GM18502 (cell line): Measurements from ENCODE around the gene NAT14.

Experiments
- ATAC-seq: cut with Tn5 transposase; IDR thresholded peaks from one replicate; pipeline ENCODE4 v1.9.1; 2021; ENCODE audit warnings: mild to moderate bottlenecking; ENCODE audit not compliant: unreplicated experiment, poor library complexity

The NAT14 gene

DNA sequence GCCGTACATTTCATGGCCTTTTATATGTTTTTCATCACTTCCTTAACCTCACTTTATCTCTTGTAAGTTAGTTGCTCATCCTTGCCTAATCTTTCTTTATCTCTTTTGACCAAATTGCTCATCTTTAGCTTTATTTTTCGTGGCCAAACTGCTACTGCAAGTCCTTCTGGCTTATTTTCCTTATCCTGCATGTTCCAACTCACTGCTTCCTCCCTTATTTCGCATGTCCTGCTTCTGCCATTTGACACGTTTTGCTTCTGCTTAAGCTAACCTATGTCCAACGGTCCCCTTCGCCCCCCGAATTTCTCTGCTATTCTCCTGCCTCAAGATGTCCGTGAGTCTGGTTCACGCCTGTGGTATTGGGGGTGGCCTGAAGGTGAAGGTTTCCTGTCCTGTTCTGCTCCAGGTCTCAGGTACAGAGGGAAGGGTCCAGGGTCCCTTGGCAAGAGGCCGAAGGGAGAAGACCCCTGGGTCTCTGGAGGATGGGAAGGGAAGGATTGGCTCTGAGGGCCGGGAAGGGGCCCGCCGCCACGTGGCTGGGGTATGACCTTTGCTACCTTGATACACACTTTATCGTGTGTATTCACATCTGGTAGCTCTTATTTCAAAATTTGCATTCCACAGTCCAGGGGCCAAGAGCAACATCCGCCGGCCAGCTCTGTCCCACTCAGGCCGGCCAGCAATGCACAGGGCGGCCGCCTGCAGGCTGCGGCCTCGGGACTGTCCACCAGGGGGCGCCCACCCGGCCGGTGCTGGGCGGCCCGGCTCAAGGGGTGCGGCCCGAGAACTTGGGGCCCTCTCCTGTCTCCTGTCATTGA lies 17.5 kb upstream of the NAT14 start:
- peak; percentile 60 for ATAC-seq

DNA sequence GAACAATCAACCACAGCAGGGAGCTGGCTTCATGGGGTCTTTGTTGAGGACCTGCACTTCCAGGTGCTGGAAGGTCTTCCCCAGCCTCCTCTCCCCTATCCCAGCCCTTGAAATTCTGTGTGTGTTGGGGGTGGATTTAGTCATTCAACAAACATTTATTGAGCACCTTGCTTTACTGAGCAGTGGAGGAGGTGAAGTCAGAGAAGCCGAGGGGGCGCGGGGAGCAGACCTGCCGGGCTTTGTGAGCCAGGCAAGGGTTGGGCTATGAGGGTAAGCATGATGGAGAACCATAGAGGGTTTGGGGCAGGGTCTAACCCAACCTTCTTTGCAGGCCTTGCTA lies 17.0 kb upstream of the NAT14 start:
- ATAC-seq = no peak

DNA sequence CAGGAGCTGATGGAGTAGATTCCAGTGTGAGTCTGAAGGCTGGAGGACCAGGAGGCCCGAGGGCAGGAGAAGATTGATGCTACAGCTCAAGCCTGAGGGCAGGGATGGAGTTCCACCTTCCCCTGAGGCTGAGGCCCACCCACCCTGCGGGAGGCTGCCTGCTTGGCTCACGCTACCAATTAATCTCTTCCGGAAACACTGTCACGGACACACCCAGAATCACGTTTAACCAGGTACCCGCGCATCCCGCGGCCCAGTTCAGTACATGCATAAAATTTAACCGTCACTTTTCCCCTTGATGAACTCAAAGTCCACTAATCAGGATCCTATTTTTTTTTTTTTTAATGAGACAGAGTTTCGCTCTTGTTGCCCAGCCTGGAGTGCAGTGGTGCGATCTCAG lies 13.7 kb upstream of the NAT14 start:
- no peak for ATAC-seq

DNA sequence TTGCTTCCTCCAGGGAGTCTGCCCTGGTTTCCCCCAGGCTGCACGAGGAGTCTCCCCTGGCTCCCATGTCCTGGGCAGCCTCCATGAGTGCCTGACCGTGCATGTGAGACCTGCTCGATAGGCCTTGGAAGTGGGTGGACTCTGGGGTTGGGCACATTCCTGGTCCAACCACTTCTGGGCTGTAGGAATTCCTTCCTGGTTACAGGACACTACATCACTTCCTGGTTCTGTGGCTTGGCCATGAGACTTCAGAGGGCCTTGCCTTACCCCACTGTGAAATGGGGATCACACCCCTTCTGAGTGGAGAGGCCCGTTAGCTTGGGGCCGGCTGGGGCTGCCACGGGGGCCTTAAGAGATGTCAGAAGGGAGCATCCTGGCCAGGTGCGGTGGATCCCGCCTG lies 12.5 kb upstream of the NAT14 start:
- no peak for ATAC-seq

DNA sequence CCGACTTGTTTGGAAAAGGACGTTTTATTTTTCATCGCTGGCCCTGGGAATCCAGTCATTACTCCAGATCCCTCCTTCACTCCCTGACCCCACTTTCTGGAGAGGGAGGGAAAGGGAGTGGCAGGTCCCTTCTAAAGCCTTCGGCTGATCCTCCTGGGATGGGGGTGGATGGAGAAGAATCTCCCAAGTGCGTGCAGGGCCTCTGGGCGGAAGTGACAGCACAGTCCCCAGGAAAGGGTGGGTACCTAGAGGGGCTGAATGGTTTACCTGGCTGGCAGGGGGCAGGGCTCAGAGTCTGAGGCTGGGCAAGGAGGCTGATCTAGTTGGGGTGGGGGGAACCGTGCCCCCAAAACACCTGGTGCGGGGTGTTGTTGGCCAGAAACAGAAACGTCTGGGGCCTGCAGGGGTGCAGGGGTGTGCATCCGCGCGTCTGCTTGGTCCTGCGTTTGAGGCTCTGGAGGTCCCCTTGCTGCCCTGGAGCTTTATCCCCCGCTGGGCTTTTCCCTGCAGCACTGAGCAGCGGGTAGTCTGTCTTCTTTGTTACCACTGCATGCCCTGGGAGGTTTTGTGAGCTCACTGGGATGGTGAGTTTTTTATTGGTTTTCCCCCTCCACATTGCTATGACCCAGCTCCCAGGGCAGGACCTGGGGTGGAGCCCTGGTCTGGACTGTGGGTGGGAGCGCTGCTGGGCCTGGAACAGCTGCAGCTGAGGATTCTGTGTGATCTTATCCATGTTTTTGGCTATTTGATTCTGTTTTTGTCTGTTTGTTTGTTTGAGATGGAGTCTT lies 11.6 kb upstream of the NAT14 start:
- no peak for ATAC-seq

DNA sequence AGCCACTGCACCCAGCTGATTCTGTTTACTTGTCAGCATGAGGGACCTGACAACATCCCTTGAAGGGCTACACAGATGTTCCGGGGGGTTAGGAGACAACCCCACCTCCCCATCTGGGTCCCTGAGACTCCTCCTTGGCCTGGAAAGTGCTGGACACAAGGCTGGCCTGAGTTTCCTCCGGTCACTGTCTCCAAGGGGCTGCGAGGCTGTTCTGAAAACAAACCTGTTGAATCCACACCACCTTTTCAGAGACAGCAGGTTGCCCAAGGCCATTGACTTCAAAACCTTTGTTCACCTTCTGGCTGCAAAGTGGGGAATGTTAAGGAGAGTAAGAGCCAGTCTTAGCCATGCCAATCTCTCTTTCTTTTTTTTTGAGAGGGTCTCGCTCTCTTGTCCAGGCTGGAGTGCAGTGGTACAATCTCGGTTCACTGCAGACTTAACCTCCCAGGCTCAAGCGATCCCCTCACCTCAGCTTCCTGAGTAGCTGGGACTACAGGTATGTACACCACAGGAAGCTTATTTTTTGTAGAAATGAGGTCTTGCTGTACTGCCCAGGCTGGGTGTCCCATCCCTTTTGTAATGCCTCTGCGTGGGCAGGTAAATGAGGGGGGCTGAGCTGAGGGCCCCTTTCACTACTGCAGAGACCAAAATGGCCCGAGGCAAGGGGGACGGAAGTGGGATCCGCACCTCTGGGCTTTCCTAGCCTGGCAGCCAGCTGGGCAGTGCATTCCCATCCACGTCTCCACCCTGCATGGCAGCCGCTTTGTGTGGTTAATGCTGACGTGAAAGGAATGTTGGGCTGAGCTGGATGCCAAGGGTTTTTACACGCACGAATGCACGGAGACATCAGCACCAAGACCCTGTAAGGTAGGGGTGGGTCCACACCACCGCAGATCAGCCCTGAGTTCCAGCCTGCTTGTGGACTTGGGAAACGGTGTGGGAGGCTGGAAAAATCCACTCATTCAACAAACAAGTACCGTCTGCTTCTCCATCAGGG lies 10.4 kb upstream of the NAT14 start:
- no peak for ATAC-seq

DNA sequence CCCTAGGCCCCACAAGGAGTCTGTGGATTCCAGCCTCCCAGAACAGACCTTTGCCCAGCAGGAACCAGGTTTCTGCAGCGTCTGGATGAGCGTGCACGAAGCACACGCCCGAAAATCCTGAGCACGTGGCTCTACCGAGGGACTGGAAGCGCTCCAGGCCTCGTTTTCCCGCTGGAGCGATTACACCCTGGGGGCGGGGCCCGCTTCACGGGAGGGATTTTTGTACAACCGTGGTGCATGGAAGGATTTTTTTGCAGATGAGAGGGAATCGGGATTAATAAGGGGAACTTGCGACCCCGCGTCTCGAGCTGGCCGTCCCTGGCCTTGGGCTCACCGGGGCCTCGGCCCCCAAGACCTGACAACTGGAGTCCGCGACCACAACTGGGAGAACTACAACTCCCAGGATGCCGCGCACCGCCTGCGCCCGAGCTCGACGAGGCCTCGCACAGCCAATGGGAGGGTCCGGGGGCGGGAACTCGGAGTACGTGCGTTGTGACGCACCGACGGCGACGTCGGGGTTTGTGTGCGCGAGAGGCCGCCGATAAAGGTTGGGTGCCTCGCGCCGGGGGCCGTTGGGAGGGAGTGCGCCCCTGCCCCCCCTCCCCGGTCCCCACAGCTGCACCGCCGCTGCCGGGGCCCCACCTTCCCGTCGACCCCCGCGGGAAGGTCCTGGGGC lies 8.8 kb upstream of the NAT14 start, which contains the start of gene ZNF628:
Gene ZNF628, plus strand, starts transcription at position 518 of the 676 bp plus-strand sequence. CDS start 3,294 bp downstream, outside the sequence.
- ATAC-seq = peak; percentile 90

DNA sequence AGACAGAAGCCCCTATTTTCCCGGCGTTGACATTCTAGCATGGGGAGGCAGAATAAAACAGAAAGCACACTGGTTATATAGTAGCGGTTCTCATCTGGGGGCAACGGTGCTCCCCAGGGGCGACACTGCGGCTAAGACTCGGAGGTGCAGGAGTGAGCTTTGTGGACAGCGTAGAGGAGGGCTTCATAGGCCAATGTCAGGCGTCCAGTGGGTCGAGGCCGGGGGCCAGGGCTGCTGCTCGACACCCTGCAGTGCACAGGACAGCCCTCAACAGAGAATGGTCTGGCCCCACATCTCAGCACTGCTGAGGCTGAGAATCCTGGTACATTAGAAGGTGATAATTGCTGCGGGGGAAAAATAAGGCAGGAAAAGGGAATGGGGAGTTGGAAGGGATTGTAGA lies 7.1 kb upstream of the NAT14 start:
- no peak for ATAC-seq

DNA sequence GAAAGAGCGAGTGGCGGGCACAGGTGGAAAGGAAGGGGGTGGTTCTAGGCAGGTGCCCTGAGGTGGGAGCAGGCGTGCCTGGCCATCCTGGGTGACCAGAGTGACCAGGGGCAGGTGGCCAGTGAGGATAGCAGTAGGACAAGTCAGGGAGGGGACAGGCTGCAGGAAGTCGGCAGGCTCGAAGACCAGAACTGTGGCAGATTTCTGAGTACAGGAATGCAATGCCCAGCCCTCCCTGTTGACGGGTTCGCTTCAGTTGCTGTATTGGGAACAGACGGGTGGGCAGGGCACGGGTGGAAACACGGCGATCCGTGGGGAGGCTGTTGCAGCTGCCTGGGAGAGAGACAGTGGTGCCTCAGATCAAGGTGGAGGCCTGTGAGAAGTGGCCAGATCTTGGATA lies 6.6 kb upstream of the NAT14 start:
- ATAC-seq = no peak

DNA sequence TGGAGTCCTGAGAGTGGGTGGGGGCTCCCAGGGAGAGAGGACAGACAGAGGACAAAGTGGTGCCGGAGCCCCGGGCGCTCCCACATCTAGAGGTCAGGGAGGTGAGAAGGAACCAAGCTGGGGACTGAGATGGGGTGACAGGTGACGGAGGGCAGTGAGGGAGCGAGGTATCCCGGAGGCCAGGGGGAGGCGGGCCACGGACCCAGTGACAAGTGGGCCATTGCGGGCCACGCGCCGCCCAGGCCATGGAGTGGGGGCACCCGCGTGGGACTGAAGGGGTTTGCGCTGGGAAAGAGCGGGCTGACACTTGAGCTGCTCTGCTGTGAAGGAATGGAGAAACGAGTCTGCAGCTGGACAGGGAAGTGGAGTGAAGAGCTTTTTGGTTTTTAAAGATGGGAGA lies 5.9 kb upstream of the NAT14 start:
- no peak for ATAC-seq

DNA sequence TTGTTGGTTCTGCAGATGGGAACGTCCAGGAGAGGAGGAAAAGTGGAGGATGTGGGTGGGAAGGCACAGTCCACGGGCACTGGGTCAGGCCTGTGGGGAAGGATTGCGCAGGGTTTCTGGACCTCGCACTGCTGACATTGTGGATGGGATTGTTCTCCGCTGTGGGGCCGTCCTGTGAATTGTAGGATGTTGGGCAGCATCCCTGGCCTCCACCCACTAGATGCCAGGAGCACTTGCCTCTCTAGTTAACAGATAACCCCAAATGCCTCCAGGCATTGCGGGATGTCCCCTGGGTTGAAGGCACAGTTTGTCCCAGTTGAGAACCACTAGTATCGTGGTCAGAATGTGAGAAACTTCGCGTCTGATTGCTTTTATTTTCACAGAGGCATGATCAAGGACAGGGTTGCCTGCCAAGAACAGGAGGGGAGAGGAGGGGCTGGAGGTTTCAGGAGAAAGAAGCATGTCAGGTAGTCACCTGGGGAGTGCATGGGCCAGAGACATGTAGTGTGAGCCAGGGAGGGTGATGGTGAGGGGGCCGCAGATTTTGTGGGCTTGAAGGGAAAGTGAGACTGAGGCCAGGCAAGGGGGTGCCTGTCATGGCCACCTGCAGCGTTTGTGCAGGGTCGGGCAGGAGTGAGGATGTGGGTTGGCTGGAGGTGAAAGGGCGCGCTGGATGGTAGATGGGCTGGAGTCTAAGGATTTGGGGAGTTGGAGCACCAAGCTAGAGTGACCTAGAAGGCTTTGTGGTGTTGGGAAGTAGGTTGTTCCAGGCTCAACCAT lies 5.3 kb upstream of the NAT14 start:
- ATAC-seq = no peak

DNA sequence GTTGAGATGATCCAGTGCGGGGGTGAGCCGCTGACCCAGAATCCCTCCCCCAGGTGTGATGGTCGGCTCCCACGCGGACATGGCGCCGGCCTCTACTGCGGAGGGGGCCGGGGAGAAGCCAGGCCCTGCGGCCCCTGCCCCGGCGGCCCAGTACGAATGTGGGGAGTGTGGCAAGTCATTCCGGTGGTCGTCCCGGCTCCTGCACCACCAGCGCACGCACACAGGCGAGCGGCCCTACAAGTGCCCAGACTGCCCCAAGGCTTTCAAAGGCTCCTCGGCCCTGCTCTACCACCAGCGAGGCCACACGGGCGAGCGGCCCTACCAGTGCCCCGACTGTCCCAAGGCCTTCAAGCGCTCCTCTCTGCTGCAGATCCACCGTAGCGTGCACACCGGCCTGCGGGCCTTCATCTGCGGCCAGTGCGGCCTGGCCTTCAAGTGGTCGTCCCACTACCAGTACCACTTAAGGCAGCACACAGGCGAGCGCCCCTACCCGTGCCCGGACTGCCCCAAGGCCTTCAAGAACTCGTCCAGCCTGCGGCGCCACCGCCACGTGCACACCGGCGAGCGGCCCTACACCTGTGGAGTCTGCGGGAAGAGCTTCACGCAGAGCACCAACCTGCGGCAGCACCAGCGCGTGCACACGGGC lies 3.7 kb upstream of the NAT14 start:
- no peak for ATAC-seq

DNA sequence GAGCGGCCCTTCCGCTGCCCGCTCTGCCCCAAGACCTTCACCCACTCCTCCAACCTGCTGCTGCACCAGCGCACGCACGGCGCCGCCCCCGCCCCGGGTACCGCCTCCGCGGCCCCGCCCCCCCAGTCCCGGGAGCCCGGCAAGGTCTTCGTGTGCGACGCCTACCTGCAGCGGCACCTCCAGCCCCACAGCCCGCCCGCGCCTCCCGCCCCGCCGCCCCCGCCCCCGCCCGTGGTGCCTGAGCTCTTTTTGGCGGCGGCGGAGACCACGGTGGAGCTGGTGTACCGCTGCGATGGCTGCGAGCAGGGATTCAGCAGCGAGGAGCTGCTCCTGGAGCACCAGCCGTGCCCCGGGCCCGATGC lies 3.2 kb upstream of the NAT14 start:
- ATAC-seq = no peak

DNA sequence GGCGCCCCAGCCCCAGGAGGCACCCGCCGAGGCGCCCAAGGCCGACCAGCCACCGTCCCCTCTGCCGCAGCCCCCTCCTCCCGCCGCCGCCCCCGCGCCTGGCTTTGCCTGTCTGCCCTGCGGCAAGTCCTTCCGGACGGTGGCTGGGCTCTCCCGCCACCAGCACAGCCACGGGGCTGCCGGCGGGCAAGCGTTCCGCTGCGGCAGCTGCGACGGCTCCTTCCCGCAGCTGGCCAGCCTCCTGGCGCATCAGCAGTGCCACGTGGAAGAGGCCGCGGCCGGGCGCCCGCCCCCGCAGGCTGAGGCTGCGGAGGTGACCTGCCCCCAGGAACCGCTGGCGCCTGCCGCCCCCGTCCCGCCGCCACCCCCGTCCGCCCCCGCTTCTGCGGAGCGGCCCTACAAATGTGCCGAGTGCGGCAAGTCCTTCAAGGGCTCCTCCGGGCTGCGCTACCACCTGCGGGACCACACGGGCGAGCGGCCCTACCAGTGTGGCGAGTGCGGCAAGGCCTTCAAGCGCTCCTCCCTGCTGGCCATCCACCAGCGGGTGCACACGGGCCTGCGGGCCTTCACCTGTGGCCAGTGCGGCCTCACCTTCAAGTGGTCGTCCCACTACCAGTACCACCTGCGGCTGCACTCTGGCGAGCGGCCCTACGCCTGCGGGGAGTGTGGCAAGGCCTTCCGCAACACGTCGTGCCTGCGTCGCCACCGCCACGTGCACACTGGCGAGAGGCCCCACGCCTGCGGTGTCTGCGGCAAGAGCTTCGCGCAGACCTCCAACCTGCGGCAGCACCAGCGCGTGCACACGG lies 2.6 kb upstream of the NAT14 start:
- ATAC-seq = no peak

DNA sequence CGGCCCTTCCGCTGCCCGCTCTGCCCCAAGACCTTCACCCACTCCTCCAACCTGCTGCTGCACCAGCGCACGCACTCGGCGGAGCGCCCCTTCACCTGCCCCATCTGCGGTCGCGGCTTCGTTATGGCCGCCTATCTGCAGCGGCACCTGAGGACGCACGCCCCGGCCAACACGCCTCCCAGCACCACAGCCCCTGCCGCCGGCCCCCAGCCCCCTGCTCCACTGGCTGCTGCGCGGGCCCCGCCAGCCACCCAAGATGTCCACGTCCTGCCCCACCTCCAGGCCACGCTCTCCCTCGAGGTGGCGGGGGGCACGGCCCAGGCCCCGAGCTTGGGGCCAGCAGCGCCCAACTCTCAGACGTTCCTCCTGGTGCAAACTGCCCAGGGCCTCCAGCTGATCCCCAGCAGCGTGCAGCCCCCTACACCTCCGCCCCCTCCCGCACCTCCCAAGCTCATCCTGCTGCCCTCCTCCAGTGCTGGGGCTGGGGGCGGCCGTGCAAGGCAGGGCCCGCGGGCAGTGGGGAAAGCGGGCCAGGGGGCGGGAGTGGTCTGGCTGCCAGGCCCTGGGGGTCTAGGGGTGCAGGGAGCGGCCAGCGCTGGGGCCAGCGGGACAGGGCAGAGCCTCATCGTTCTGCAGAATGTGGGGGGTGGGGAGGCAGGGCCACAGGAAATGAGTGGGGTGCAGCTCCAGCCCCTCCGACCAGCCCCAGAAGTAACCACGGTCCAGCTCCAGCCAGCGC lies 1.9 kb upstream of the NAT14 start:
- ATAC-seq = no peak

DNA sequence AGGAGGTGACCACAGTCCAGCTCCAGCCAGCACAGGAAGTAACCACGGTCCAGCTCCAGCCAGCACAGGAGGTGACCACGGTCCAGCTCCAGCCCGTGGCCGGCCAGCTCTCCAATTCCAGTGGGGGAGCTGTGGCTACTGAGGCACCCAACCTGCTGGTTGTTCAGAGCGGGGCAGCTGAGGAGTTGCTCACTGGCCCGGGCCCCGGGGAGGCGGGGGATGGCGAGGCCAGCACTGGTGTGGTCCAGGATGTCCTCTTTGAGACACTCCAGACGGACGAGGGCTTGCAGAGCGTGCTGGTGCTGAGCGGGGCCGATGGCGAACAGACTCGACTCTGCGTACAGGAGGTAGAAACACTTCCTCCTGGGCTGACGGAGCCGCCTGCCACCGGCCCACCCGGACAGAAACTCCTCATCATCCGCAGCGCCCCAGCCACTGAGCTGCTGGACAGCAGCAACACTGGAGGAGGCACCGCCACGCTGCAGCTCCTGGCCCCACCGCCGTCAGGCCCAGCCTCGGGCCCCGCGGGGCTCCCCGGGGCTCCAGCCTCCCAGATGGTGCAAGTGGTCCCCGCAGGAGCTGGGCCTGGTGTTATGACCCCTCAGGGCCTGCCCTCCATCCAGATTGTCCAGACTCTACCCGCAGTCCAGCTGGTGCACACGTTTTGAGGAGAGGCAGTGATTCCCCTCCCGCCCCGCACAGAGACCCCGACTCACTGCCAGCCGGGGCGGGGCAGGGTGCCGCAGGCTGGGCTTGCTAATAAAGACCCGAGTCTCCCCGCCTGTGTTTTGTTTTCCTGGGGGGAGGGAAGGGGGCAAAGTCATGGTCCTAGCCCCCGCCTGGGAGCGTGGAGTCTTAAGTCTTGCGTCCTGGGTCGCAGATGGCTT lies 1.0 kb upstream of the NAT14 start:
- ATAC-seq = no peak
